DMS114 treated with DMSO at 0.1 percent for 48 hours (cell line): Measurements from ENCODE around the gene NKPD1.
"Not testable (repeated sequence)": the region's sequence is repeated elsewhere in the genome, so short reads cannot be mapped to it uniquely, and the experiment has no call there.

Source experiments
- DNase-seq: peaks from one replicate; lab custom pipeline; 2025; ENCODE audit not compliant: unreplicated experiment; lab: John Stamatoyannopoulos, UW

The NKPD1 gene

DNA sequence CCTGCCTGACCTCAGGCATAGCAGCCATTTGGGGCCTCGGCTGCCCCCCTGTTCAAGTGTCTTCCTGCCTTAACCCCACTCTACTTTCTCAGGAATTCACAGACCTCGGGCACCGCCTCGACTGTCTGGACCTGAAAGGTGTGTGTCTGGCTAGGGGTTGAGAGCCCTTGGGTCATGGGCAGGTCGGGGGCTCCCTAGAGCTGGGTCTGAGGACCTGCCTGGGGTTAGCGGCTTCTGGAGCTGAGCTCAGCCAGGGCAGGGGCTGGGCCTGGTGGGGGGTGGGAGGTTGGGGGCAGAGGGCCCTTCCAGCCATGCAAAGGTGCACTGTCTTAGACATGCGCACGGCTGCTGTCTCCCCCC lies 20.7 kb downstream of the NKPD1 start:
- no peak for DNase-seq

DNA sequence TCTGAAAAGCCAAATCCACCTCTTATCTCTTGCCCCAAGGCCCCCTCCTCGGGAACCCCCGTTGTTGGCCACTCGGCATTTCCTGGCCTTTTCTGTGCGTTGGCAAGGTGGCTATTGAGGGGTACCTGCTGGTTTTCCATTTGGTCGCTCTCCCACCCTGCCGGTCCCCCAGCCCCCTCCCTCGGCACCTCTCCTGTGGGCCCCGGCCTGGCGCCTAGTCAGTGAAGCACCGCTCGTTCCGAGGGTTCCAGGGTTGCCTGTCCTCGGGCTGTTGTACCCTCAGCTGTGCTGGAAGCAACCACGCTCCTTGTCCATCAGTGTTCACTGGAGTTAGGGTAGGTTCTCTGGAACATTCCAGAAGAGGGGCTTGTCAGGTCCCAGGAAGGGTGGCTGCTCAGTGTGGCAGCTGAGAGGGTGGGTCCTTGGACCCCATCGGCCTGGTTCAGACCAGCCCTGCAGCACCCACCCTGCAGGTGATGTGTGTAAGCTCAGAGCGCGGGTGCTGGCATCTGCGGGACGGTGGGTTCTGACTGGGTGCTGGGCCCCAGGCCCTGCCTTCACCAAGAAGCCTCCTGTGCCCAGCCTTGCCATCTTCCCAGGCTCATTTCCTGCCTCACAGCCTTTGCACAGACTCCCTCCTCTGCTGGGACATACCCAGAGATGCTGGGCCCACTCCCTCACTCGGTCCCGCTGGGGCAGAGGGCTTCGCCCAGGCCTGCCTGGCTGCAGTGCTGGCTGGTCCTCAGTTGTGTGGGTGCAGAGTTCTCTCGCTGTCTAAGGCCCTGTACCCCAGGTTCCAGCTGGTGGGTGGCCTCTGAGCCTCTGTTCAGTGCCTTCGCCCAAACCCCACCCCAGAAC lies 21.3 kb downstream of the NKPD1 start:
- DNase-seq = no peak

DNA sequence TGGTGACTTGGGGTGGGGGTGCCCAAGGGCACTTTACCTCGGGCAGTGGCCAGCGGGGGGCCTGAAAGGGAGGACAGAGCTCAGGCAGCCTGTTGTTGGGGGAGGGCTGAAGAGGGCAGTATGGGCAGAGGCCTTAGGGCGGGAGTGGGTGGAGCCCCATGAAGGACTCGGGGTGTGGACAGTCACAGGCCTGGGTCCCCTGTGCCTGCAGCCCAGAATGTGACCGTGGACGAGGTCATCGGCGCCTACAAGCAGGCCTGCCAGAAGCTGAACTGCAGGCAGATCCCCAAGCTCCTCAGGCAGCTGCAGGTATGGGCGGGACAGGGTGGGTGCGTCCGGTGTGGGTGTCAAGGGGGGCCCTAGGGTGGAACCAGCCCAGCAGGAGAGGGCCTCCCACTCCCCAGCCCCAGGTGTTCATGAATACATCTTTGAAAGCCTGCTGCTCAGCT lies 22.5 kb downstream of the NKPD1 start:
- DNase-seq = no peak

DNA sequence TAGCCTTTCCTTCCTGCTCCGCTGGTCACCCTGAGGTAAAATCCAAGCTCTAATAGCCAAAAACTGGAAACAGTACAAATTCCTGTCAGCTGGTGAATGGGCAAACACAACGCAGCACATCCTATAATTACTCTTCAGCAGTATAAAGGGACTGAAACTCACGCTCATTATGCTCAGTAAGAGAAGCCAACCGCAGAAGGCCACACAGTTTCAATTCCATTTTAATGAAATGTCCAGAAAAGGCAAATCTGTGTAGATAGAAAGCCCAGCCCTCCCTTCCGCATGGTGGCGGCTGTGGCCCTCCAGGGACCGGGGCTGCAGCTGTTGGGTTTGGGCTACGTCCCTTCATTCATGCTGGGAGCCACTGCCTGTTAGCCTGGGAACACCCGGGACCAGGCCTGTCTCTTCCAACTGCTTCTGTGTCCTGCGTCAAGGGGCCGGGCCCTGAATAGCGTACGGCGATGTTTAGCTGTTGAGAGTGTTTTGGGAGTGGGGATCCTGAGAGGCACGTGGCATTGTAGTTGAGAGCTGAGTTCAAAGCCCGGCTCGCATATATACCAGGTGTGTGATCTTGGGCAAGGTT lies 23.5 kb downstream of the NKPD1 start:
- no peak for DNase-seq

DNA sequence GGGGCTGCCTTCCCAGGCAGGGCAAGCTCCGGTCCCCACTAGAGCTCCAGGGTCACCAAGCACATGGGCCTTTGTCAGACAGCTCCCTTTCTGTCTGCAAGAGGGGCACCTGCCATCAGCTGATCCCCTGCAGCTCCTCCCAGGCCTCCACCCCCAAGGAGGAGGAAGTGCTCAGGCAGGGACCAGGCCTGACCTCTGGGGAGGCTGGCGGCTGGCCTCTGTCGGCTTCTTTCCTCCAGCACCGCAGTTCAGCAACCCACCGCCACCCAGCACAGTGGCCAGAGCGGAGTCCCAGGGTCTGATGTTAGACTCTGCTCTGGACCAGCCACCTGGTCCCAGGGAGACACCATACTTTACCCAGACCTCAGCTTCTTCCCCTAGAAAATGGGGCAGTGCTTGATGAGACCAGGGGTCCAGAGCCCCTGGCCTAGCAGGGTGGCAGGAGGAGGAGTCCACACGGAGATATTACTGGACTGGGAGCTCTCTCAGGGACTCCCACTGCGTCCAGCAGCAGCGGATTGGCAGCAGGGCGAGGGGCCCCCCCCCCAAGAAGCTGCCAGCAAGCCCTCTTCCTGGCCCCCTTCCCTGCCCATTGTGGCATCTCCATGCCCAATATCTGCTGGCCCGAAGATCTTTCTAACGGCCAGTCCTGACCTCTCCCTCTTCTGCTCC lies 24.1 kb downstream of the NKPD1 start:
- no peak for DNase-seq

DNA sequence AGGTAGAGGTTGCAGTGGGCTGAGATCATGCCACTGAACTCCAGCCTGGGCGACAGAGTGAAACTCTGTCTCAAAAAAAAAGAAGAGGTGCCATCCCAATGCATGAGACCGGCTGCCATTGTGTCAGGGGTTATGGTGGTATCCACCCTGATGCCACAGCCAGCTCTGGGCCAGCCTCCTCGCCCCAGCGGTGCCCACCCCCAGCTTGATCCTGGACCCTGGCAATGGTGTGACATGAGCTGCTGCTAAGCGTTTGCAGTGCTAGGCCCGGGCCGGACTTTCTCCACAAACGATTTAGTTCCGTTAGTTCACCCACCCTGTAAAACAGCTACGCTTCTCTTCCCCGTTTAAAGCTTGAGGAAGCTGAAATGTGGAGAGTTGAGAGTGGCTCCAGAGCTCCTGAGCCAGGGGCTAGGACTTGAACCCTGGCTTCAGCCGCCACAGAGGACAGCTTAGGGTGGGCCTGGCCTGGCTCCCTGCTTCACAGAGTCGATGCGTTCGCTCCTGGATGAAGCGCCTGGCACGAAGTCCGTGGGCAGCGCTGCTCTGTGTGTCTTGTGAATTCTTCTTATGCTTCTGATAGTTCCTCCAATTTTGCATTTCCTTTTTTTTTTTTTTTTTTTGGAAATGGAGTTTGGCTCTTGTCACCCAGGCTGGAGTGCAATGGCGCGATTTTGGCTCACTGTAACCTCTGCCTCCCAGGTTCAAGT lies 25.5 kb downstream of the NKPD1 start:
- DNase-seq = no peak

DNA sequence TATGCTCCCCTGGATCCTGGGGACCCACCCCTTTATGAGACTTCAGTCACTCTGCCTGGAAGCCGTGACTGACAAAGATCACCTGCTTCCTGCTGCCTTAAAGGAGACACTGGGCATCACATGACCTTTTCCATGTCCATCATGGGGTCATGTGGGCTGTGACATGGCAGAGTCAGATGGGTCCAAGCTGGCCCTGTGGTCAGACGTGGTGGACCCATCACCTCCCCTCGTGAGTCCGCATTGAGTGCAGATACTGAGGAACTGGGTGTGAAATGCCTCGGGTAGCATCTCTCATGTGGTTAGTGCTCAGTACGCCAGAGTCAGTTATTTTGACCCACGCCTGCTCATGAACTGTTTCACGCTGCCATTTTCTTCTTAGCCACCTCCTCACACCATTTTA lies 27.1 kb downstream of the NKPD1 start:
- DNase-seq = no peak

DNA sequence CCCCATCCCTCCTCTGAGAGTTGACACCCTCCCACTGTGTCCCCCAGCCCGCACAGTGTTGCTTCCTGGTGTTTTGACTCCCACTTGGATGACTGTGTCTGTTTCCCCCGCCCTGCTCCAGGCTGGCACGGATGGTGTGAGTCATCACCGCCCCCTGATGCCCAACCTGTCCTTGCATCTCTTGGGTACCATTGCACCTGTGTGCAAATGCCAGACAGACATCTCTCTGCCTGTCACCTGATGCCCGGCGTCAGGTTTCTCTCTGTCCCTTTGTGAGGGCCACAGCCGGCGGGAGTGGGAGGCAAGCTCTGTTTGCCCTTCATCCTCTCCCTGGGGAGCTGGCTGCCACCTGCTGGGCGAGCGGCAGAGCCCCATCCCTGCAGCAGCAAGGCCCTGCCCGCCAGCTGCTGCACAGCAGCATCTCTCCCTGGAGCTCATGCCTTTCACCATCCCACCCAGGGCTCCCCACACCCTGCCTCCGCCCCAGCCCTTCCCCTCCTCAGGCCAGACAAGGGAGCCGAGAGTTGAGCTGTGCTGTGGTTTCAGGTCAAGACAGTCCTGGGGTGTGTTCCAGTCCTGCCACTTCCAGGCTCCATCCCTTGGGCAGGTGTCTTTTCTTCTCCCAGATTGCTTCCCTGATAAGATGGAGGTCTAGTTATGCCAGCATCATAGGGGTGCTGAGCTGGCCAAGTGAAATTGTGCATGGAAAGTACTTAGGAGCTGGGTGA lies 29.7 kb downstream of the NKPD1 start:
- no peak for DNase-seq

DNA sequence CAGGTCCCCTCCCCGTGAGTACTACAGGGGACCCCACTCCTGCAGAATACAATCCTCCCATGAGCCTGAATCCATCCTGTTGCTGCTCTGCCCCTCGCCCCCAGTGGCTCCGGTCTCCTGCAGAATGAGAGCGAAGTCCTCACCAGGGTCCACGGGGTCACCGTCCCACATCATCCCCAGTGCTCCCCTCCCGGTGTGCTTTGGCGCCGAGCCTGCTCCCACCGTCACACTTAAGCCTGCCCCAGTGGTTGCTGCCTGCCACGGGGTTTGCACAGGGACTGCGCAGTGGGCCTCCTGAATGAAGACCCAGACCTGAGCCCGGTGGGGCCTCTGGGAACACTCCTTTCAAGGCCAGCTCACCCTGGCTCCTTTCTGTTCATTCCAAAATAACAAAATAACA lies 30.5 kb downstream of the NKPD1 start:
- DNase-seq = no peak

DNA sequence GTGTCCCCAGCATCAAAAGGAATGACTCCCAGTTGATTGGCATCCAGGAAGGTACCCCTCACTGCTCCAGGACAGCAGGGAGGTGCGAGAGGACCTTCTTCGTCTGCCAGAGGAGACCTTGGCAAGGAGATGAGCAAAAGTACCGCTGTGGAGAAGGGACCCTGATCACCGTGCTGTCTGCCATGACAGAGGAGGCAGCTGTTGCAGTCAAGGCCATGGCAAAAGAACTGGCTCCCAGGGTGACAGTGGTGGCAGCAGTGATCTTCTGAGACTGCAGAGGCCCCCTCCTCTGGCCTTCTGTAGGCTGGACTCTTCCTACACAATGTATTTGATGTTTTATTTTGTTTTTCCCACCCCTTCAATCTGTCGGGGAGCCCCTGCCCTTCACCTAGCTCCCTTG lies 32.0 kb downstream of the NKPD1 start:
- no peak for DNase-seq

DNA sequence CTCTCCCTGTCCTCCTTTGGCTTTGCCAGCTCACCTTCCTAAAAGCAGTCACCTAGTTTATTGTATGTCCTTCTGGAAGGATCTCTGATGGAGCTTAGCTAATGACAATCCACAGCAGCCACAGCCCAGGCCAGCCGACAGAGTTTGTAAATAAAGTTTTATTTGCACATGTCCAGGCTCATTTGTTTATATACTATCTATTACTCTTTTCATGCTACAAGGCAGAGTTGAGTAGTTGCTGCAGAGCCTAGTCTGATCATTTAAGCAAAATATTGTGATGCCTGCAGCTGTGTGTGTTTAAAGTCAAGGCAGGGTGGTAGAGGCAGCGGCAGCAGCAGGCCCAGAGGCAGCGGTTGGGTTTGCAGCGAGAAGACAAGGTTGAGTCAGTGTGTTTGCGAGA lies 32.6 kb downstream of the NKPD1 start:
- DNase-seq = no peak

DNA sequence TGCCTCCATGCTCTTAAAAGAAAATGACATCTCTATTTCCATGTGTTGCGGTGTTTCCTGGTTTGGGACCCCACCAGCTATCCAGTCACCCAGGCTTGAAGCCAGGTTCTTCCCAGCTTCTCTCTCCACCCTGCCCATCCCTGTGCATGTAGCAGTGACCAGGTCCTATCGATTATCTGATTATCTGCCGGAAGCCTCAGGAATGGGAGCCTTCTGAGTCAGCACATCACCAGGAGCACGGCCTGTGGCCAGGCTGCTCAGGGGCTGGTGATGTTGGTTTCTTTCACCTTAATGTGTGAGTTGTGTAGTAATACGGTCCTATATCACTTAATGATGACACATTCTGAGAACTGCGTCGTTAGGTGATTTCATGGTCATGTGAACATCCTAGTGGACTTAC lies 34.1 kb downstream of the NKPD1 start:
- no peak for DNase-seq

DNA sequence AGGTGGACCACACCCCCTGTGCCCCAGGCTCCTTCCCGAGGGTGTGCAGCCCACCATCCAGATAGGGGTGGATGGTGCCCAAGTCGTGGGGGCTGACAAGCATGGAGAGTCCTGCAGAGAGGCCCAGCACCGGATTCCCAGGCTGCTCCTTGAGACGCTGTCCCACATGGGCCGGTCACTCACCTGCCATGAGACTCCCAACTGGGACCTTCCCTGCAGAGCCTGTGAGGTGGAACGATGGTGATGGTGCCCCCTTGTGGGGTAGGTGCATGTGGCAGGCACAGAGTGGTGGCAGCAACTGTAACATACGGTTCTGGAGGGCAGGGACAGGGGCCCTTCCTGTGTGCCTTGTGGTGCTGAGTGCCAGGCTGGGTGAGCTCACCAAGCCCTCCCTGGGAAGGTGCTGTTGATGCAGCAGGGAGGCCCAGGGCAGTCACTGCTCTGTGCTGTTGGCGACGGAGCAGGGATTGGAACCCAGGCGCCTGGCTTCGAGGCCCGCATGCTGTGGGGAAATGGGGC lies 34.7 kb downstream of the NKPD1 start:
- no peak for DNase-seq

DNA sequence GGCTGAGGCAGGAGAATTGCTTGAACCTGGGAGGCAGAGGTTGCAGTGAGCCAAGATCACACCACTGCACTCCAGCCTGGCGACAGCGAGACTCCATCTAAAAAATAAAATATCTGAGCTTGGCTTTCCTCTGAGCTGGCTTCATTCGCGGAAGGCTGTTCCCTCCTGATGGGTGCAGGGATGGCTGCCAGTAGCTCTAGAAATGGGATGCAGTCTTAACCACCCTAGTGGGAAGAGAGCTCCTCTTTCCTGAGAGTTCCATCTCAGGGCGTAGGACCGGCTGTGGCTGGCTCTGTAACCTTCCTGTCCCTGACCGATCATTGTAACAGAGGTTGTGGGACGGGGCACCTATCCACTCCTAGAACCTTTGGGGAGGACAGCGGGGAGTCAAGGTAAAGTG lies 35.4 kb downstream of the NKPD1 start:
- DNase-seq = no peak

DNA sequence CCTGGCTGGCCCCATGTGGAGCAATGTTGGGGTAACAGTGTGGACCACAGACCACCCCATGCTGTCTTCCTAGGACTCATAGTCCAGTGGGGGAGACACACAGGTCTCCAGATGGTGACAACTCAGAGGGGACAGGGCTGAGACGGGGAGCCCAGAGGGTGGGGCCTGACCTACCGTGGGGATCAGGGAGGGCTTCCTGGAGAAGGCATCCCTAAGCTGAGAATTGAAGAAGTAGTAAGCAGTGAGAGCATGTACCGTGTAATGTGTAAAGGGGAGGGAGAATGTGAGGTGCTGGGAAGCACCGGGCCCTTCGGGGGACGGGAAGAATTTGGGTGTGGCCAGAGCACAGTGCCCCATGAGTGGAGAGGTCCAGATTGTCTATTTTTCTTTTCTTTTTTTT lies 36.8 kb downstream of the NKPD1 start:
- no peak for DNase-seq

DNA sequence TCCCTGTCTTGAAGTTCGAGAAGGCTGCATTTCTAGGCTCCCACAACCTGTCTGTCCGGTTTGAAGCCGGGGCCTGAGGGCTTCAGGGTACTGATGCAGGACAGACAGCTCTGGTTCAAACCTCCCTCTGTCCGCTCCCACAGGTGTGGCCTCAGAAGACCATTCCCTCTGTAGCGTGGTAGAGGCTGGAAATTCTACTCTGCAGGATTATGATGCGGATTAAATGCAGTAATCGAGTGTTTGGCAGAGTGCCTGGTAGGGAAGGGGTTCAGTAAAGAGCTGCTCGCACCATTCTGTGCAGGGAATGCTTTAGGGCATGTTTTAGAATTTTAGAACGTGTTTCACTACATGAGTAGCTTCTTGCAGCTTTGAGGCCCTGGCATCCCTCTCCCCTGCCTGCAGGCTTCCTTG lies 37.3 kb downstream of the NKPD1 start:
- no peak for DNase-seq

DNA sequence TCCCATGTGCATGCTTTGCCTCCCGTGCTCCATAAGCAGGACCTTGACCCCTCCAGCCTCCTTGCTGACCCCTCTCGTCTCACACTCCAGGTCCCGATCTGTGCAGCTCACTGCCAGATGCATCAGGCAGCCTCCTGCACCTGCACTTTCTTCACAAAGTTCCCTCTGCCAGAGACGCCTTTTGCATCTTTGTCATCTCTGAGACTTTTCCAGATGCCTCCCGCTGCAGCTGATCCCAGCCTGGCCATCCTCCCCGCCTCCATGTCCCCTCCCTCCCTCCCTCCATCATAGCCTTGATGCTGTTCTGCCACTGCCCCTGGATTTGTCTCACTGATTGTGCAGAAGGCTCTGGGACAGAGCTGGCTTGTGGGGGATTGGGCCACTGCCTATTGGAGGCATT lies 38.0 kb downstream of the NKPD1 start:
- no peak for DNase-seq

DNA sequence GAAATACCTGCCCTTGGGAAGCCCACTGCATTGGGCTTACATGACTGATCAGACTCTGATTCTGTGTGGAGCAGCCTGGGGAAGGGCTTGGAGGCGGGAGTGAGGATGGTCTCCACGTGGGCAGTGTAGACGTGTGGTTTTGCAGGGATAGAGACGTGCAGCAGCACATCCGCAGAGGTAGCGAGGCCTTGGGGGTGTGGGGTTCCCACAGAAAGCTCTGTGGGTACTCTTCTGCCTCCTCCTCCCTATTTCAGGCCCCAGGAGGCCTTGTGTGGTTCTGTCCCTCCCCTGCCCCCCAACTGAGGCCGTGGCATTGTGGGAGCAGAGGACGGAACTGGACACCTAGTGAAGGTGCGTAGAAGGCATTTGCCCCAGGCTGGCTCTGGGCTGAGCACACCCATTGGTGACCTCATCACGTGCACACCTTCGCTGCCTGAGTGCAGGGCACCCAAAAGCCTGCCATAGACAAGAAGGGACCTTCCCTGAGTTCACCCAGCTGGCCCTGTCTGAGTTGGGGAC lies 38.9 kb downstream of the NKPD1 start:
- no peak for DNase-seq

DNA sequence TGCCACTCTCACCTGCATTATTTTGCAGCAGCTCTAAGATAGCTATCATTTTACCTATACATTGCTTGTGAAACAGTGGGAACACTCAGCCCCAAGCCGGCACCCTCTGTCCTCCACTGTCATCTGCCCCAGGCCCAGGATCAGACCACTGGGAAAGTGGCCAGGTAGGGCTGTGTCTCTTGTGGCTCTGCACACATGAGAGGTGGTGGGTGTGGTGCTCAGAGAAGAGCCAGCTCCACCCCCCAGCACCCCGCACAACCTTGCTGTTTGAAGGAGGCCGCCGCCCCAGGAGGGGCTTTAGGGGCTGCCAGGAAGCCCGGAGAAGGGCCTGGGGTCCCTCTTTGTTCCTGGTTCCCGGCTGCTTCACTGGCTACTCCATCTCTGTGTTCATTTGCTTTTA lies 41.2 kb downstream of the NKPD1 start:
- no peak for DNase-seq

DNA sequence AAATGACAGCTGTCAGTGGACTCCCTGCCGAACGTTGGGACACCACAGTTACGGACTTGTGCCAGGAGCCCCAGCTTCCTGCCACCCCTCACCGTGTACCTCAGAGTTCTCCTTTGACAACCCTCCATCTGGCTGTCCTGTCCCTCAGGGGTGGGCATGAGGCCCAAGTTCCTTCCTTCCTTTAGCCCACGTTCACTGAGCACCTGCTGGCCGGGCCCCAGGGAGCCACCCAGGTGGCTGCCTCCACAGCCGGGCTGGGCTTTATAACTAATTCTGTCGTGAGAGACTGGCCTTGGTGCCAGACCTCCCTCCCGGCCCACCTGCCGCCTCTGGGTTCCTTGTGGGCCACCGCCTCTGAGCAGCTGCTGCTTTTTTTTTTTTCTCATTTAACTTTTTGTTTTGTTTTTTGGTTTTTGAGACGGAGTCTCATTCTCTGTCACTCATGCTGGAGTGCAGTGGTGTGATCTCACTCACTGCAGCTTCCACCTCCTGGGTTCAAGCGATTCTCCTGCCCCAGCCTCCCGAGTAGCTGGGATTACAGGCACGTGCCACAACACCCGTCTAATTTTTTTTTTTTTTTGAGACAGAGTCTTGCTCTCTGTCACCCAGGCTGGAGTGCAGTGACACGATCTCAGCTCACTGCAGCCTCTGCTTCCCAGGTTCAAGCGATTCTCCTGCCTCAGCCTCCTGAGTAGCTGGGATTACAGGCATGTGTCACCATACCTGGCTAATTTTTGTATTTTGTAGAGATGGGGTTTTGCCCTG lies 42.0 kb downstream of the NKPD1 start:
- DNase-seq = not testable (repeated sequence)
